ENCODE data around the gene NPAS3. TPM values are rescaled to one million over a fixed set of nuclear protein-coding genes. Genes with fewer than 3 reads are reported as not detected.

The NPAS3 gene
- total RNA-seq, 1 donor from 2014 or later = 0.95 TPM

- no peaks in the 10 kb centered on the region for H3K36me3 ChIP-seq
- no peaks in the 10 kb centered on the region for H3K9me3 ChIP-seq
- H3K4me3 ChIP-seq = no peak overlapping the region
- H3K27me3 ChIP-seq (ENCODE audit: low read depth) = no peaks in the 10 kb centered on the region
- TF ChIP-seq CTCF (IDR thresholded peaks at IDR 0.05) = no peak
- no peaks in the 10 kb centered on the region for H3K4me1 ChIP-seq
- DNase-seq = no peak
- ATAC-seq = no peak
- no peak overlapping the region for H3K27ac ChIP-seq
- intact Hi-C loops (cut with DNase I) = no loop called here
Measured at GRCh38 chr14:33720284-33720787, 781.7 kb downstream of the NPAS3 start.

GRCh38 chr14:33726685-33727084 is 788.0 kb downstream of the NPAS3 start:
- intact Hi-C loops (cut with DNase I) = no loop called here
- H3K4me1 ChIP-seq = no peaks in the 10 kb centered on the region
- ATAC-seq (no peak), DNase-seq (no peak)
- H3K27ac ChIP-seq = no peak overlapping the region
- H3K9me3 ChIP-seq = no peaks in the 10 kb centered on the region
- H3K4me3 ChIP-seq = no peak overlapping the region
- H3K27me3 ChIP-seq (ENCODE audit: low read depth) = no peaks in the 10 kb centered on the region
- no peaks in the 10 kb centered on the region for H3K36me3 ChIP-seq
- no peak for TF ChIP-seq CTCF (IDR thresholded peaks at IDR 0.05)

- no peak for TF ChIP-seq CTCF (IDR thresholded peaks at IDR 0.05)
- Histone ChIP-seq H3K4me3 (no peak overlapping the region), H3K27me3 (ENCODE audit: low read depth) (no peaks in the 10 kb centered on the region), H3K9me3 (no peaks in the 10 kb centered on the region), H3K4me1 (no peaks in the 10 kb centered on the region), H3K36me3 (no peaks in the 10 kb centered on the region), H3K27ac (no peak overlapping the region)
- intact Hi-C loops (cut with DNase I) = no loop called here
- DNase-seq (no peak), ATAC-seq (no peak)
Measured at GRCh38 chr14:33727606-33728005, 788.9 kb downstream of the NPAS3 start.

- Histone ChIP-seq H3K27ac (no peak overlapping the region), H3K36me3 (no peaks in the 10 kb centered on the region), H3K9me3 (no peaks in the 10 kb centered on the region), H3K27me3 (ENCODE audit: low read depth) (no peaks in the 10 kb centered on the region), H3K4me3 (no peak overlapping the region), H3K4me1 (no peaks in the 10 kb centered on the region)
- TF ChIP-seq CTCF (IDR thresholded peaks at IDR 0.05) = no peak
- intact Hi-C loops (cut with DNase I) = no loop called here
- ATAC-seq (no peak), DNase-seq (no peak)
Measured at GRCh38 chr14:33728010-33728498, 789.4 kb downstream of the NPAS3 start.

GRCh38 chr14:33730156-33730555 is 791.5 kb downstream of the NPAS3 start:
- no peaks in the 10 kb centered on the region for H3K36me3 ChIP-seq
- TF ChIP-seq CTCF (IDR thresholded peaks at IDR 0.05) = no peak
- intact Hi-C loops (cut with DNase I) = no loop called here
- no peak overlapping the region for H3K4me3 ChIP-seq
- no peaks in the 10 kb centered on the region for H3K9me3 ChIP-seq
- DNase-seq = no peak
- H3K27me3 ChIP-seq (ENCODE audit: low read depth) = no peaks in the 10 kb centered on the region
- H3K27ac ChIP-seq = no peak overlapping the region
- ATAC-seq = no peak
- no peaks in the 10 kb centered on the region for H3K4me1 ChIP-seq

- no peak for TF ChIP-seq CTCF (IDR thresholded peaks at IDR 0.05)
- Histone ChIP-seq H3K4me3 (no peak overlapping the region), H3K4me1 (no peaks in the 10 kb centered on the region), H3K27me3 (ENCODE audit: low read depth) (no peaks in the 10 kb centered on the region), H3K27ac (no peak overlapping the region), H3K9me3 (no peaks in the 10 kb centered on the region), H3K36me3 (no peaks in the 10 kb centered on the region)
- intact Hi-C loops (cut with DNase I) = no loop called here
- ATAC-seq (no peak), DNase-seq (no peak)
Measured at GRCh38 chr14:33732175-33732574, 793.5 kb downstream of the NPAS3 start.
